HCT116 (cell line): Measurements from ENCODE around the gene RBM4B. TPM values are rescaled to one million over a fixed set of nuclear protein-coding genes. Genes with fewer than 3 reads are reported as not detected.

Source experiments
- ATAC-seq: fragments of 200-7000 bp; cut with Tn5 transposase; 2 replicates; pipeline ENCODE4 v1.9.1; 2020; ENCODE audit warnings: mild to moderate bottlenecking, moderate library complexity
- BruUV-seq: library from RNA; stranded (reverse); fragments of 400-500 nt; replicated peaks from 2 replicates; lab custom pipeline; 2021; lab: Mats Ljungman, UMichigan
- CTCF ChIA-PET: fragments of 300-600 bp; sonication (Branson Sonifier 250); formaldehyde crosslinking; loops from one replicate; lab custom pipeline; 2021; ENCODE audit warnings: antibody characterized with exemption; lab: Charles Lee
- POLR2A ChIA-PET: fragments of 300-600, 350-600 bp; sonication (Branson Sonifier 250); formaldehyde crosslinking; loops from one replicate; lab custom pipeline; 2021; ENCODE audit warnings: antibody characterized with exemption; lab: Charles Lee
- RAD21 ChIA-PET, 2 experiments: fragments of 300-600 bp; sonication (Branson Sonifier 250); formaldehyde crosslinking; loops; one replicate each; lab custom pipeline; 2023; ENCODE audit warnings: low total read pairs in 2 of 2; ENCODE audit not compliant: uncharacterized antibody in 2 of 2, unreplicated experiment in 2 of 2, low non-redundant PET in 1 of 2; lab: Charles Lee
- DNase-seq: peaks from one replicate; pipeline ENCODE4 v3.0.0-alpha.2; 2010; ENCODE audit warnings: low read depth, low spot score
- H2AFZ ChIP-seq: fragments of 200-600 bp; shearing (Covaris generic), sonication (generic); 2 replicates; pipeline ENCODE4 v1.6.1; 2017; ENCODE audit warnings: low read depth, mixed run types, mixed read lengths, antibody characterized with exemption, low read length; ENCODE audit not compliant: poor library complexity, severe bottlenecking
- H3K27ac ChIP-seq: 2 replicates; pipeline ENCODE4 v1.5.1; 2012; ENCODE audit warnings: low read depth, low read length
- H3K27me3 ChIP-seq: fragments of 200-600 bp; sonication (generic); 2 replicates; pipeline ENCODE4 v1.6.1; 2016; ENCODE audit warnings: mixed run types, low read length, mixed read lengths; ENCODE audit not compliant: insufficient read depth
- H3K36me3 ChIP-seq, 2 experiments: fragments of 200-500 bp in 1 of 2; fragments of 200-600 bp in 1 of 2; sonication (Bioruptor generic) in 1 of 2; sonication (generic) in 1 of 2; 2 replicates each; pipeline versions ENCODE4 v1.5.1 to v1.6.1; 2014 to 2016; ENCODE audit warnings: low read length in 2 of 2, inconsistent platforms in 1 of 2, mixed read lengths in 1 of 2, mixed run types in 1 of 2; ENCODE audit not compliant: insufficient read depth in 2 of 2, control insufficient read depth in 1 of 2
- H3K4me1 ChIP-seq, 2 experiments: fragments of 200-600 bp in 1 of 2; sonication (generic) in 1 of 2; 2 replicates each; pipeline versions ENCODE4 v1.5.1 to v1.6.1; 2012 to 2017; ENCODE audit warnings: low read length in 2 of 2, inconsistent platforms in 1 of 2, mild to moderate bottlenecking in 1 of 2, mixed read lengths in 1 of 2, mixed run types in 1 of 2, moderate library complexity in 1 of 2; ENCODE audit not compliant: insufficient read depth in 2 of 2, control insufficient read depth in 1 of 2
- H3K4me2 ChIP-seq: fragments of 200-600 bp; sonication (generic); 2 replicates; pipeline ENCODE4 v1.6.1; 2017; ENCODE audit warnings: mixed run types, low read length, mixed read lengths
- H3K4me3 ChIP-seq, 2 experiments: fragments of 200-600 bp in 1 of 2; sonication (generic) in 1 of 2; replicated peaks in 1 of 2; 2 replicates each; pipeline ENCODE4 v1.5.1; 2011 to 2016; ENCODE audit warnings: low read length in 2 of 2, control low read depth in 1 of 2, low read depth in 1 of 2, mild to moderate bottlenecking in 1 of 2, mixed read lengths in 1 of 2, mixed run types in 1 of 2
- H3K79me2 ChIP-seq: fragments of 200-600 bp; sonication (generic); 2 replicates; pipeline ENCODE4 v1.6.1; 2017; ENCODE audit warnings: mild to moderate bottlenecking, mixed run types, low read length, moderate library complexity, mixed read lengths; ENCODE audit not compliant: insufficient read depth
- H3K9ac ChIP-seq: fragments of 200-600 bp; sonication (generic); 2 replicates; pipeline ENCODE4 v1.6.1; 2016; ENCODE audit warnings: low read length, mixed read lengths
- H3K9me2 ChIP-seq: fragments of 200-600 bp; sonication (generic), shearing (Covaris generic); 2 replicates; pipeline ENCODE4 v1.6.1; 2017; ENCODE audit warnings: mixed run types, mild to moderate bottlenecking, moderate library complexity; ENCODE audit not compliant: insufficient read depth
- H3K9me3 ChIP-seq, 2 experiments: fragments of 200-500 bp in 1 of 2; fragments of 200-600 bp in 1 of 2; sonication (Bioruptor generic) in 1 of 2; sonication (generic) in 1 of 2; 2 replicates each; pipeline ENCODE4 v1.6.1; 2014 to 2017; ENCODE audit warnings: low read length in 2 of 2, mixed read lengths in 2 of 2, inconsistent platforms in 1 of 2, low read depth in 1 of 2, mild to moderate bottlenecking in 1 of 2, mixed run types in 1 of 2, moderate library complexity in 1 of 2; ENCODE audit not compliant: control insufficient read depth in 1 of 2, insufficient read depth in 1 of 2
- H4K20me1 ChIP-seq: fragments of 200-600 bp; sonication (generic), shearing (Covaris generic); 2 replicates; pipeline ENCODE4 v1.6.1; 2017; ENCODE audit warnings: mixed run types, mild to moderate bottlenecking, moderate library complexity; ENCODE audit not compliant: insufficient read depth
- CBX3 ChIP-seq: IDR thresholded peaks from 2 replicates; pipeline ENCODE4 v1.6.1; 2012; ENCODE audit warnings: low read depth
- EGR1 ChIP-seq: IDR thresholded peaks from 2 replicates; pipeline ENCODE4 v1.6.1; 2012; ENCODE audit warnings: low read depth
- EZH2phosphoT487 ChIP-seq: fragments of 200-600 bp; IDR thresholded peaks from 2 replicates; pipeline ENCODE4 v1.6.1; 2018; ENCODE audit warnings: antibody characterized with exemption, borderline replicate concordance
- JUND ChIP-seq: IDR thresholded peaks from 2 replicates; pipeline ENCODE4 v1.6.1; 2012
- POLR2A ChIP-seq: IDR thresholded peaks from 2 replicates; pipeline ENCODE4 v1.7.0; 2011; ENCODE audit warnings: borderline replicate concordance; ENCODE audit not compliant: insufficient read depth, insufficient read length; ENCODE audit errors: extremely low read depth
- TCF7L2 ChIP-seq: IDR thresholded peaks from 2 replicates; pipeline ENCODE4 v1.7.0; 2011; ENCODE audit warnings: borderline replicate concordance, inconsistent platforms; ENCODE audit not compliant: insufficient read depth, insufficient read length; ENCODE audit errors: extremely low read depth
- ZBTB33 ChIP-seq: IDR thresholded peaks from 2 replicates; pipeline ENCODE4 v1.6.1; 2011; ENCODE audit warnings: mild to moderate bottlenecking, low read length, moderate library complexity; ENCODE audit not compliant: insufficient replicate concordance; ENCODE audit errors: extremely low read depth
- ZFX ChIP-seq: fragments of 450-650 bp; IDR thresholded peaks from 2 replicates; pipeline ENCODE4 v1.6.1; 2017
- ZNF274 ChIP-seq: fragments of 200-500 bp; sonication (Bioruptor generic); IDR thresholded peaks from 2 replicates; pipeline ENCODE4 v1.6.1; 2014; ENCODE audit warnings: mild to moderate bottlenecking, low read depth, low read length, inconsistent platforms
- intact Hi-C: fragments of 100-400 bp; cut with micrococcal nuclease; formaldehyde crosslinking; loops from 2 replicates; pipeline ENCODE4 v1.10.0; 2022
- total RNA-seq: library from RNA; stranded (reverse); gene quantifications from one replicate; pipeline ENCODE4 v1.2.1, GENCODE V29; 2021; ENCODE audit not compliant: unreplicated experiment
- TF ChIP-seq, protein P1 (sequence below): IDR thresholded peaks from 2 replicates; pipeline ENCODE4 v1.6.1; 2012; ENCODE audit warnings: low read depth
- TF ChIP-seq, protein P2 (sequence below): IDR thresholded peaks from 2 replicates; pipeline ENCODE4 v1.6.1; 2012

RBM4B gene
- total RNA-seq, 1 experiment from 2014 or later: 18.1 TPM

DNA sequence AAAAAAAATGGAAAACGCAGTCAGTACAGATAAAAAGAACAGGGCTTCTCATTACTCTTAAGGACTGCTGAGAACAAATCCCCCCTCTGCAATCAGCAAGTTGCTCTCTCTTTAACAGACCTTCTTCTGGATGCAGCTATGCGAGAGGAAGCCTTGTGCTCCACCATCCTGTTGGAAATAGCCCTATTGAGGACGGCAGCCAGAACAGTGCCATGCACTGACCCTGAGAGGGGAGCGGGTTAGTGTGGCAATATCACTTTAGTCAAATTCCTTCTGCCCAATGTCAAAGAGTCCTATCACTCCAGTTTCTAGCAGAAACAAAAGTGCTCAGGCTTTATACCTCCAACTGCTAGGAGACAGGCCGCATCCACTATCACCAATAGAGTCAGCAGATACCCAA lies 6.9 kb downstream of the RBM4B start:
- DNase-seq (no peak), ATAC-seq (no peak)
- BruUV-seq: no TSS peak
- CTCF ChIA-PET: no interaction called here
- Histone ChIP-seq H3K4me2 (no peak overlapping the region), H3K9me2 (no peaks in the 10 kb centered on the region), H3K9ac (no peak overlapping the region), H2AFZ (no peak overlapping the region), H3K4me3 (no peak overlapping the region), H3K4me1 (no peaks in the 10 kb centered on the region), H4K20me1 (peaks cover 6% of the 10 kb centered on the region; the same call in 1 of the 2 replicates), H3K9me3 (no peaks in the 10 kb centered on the region), H3K36me3 (peaks cover 30 to 31% of the 10 kb centered on the region in 2 experiments; a peak in 3 of 4 replicates), H3K27me3 (no peaks in the 10 kb centered on the region), H3K79me2 (peaks cover 92% of the 10 kb centered on the region), H3K27ac (no peak overlapping the region)
- RAD21 ChIA-PET: no interaction called here
- POLR2A ChIA-PET: no interaction called here
- intact Hi-C loops: loop anchor here (10.0 kb wide), 1 partner anchor 236 kb away; the partner anchor contains the start of gene MRPL11
- TF ChIP-seq EZH2phosphoT487 (no peak), CBX3 (no peak), EGR1 (no peak), JUND (no peak), ZBTB33 (no peak), POLR2A (no peak), ZFX (no peak), ZNF274 (no peak), TCF7L2 (no peak)
- TF ChIP-seq, protein P1, sequence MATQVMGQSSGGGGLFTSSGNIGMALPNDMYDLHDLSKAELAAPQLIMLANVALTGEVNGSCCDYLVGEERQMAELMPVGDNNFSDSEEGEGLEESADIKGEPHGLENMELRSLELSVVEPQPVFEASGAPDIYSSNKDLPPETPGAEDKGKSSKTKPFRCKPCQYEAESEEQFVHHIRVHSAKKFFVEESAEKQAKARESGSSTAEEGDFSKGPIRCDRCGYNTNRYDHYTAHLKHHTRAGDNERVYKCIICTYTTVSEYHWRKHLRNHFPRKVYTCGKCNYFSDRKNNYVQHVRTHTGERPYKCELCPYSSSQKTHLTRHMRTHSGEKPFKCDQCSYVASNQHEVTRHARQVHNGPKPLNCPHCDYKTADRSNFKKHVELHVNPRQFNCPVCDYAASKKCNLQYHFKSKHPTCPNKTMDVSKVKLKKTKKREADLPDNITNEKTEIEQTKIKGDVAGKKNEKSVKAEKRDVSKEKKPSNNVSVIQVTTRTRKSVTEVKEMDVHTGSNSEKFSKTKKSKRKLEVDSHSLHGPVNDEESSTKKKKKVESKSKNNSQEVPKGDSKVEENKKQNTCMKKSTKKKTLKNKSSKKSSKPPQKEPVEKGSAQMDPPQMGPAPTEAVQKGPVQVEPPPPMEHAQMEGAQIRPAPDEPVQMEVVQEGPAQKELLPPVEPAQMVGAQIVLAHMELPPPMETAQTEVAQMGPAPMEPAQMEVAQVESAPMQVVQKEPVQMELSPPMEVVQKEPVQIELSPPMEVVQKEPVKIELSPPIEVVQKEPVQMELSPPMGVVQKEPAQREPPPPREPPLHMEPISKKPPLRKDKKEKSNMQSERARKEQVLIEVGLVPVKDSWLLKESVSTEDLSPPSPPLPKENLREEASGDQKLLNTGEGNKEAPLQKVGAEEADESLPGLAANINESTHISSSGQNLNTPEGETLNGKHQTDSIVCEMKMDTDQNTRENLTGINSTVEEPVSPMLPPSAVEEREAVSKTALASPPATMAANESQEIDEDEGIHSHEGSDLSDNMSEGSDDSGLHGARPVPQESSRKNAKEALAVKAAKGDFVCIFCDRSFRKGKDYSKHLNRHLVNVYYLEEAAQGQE: no peak
- TF ChIP-seq, protein P2, sequence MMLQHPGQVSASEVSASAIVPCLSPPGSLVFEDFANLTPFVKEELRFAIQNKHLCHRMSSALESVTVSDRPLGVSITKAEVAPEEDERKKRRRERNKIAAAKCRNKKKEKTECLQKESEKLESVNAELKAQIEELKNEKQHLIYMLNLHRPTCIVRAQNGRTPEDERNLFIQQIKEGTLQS: no peak
